HG03066 (cell line): ENCODE data around the gene MSMB.
"Not testable (repeated sequence)": the region's sequence is repeated elsewhere in the genome, so short reads cannot be mapped to it uniquely, and the experiment has no call there.

Source experiments
- ATAC-seq: cut with Tn5 transposase; IDR thresholded peaks from one replicate; pipeline ENCODE4 v1.9.1; 2021; ENCODE audit warnings: low read depth; ENCODE audit not compliant: unreplicated experiment

The MSMB gene, protein sequence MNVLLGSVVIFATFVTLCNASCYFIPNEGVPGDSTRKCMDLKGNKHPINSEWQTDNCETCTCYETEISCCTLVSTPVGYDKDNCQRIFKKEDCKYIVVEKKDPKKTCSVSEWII

GRCh38 chr10:46046261-46046660, at the start of gene MSMB:
MSMB (minus strand) TSS chr10:46046269; CDS start chr10:46046237, 32 bp downstream.
- no peak for ATAC-seq

- ATAC-seq: no peak
Measured at GRCh38 chr10:46094931-46095750, 49.1 kb upstream of the MSMB start.

DNA sequence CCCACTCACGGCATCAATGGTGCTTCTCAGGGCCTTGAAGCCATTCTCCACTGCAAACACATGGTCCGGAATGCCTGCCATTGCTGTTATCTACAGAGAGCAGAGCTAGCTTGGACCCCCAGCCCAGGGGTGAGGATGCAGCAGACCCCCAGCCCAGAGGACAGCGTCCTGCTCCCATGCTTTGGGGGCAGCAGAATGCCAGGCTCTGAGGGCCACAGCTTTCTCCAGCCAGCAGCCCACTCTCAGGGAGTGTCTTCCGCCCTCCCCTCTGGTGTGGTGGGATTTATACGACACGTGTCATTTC, 48.1 kb upstream of the MSMB start:
- ATAC-seq: no peak

DNA sequence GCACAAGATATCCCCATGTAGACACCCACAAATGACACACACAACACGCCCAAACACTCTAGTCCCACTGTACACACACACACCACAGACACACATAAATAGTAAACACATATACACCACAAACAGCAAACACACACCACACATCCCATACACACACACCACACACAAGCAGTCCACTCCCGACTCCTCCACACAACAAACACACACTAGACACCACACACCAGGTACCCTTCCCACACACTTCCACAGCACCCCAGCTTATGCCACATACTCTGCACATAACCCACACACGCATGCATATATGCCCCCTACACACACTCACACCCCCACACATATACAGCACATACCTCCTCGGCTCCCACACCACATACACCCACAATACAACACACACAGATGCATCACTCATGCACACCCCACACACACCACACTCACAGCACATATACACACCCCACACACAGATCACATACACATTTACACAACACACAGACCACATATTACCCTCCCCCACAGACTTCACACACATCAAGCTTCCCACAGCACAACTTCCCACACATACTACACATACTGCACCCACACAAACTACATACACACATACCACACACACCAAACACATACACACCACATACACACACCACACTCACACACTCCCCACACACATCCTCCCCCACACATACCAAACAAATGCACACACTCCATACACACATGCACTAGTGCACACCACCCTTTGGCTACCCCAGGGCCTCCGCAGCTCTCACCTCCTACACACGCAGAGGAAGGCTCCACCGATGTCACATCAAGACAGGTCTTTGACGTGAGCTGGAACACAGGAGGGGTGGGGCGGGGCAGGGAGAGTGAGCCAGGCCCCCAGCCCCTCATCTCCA, 47.5 kb upstream of the MSMB start:
- not testable (repeated sequence) for ATAC-seq

- ATAC-seq: no peak
Measured at GRCh38 chr10:46092524-46093081, 46.5 kb upstream of the MSMB start.

DNA sequence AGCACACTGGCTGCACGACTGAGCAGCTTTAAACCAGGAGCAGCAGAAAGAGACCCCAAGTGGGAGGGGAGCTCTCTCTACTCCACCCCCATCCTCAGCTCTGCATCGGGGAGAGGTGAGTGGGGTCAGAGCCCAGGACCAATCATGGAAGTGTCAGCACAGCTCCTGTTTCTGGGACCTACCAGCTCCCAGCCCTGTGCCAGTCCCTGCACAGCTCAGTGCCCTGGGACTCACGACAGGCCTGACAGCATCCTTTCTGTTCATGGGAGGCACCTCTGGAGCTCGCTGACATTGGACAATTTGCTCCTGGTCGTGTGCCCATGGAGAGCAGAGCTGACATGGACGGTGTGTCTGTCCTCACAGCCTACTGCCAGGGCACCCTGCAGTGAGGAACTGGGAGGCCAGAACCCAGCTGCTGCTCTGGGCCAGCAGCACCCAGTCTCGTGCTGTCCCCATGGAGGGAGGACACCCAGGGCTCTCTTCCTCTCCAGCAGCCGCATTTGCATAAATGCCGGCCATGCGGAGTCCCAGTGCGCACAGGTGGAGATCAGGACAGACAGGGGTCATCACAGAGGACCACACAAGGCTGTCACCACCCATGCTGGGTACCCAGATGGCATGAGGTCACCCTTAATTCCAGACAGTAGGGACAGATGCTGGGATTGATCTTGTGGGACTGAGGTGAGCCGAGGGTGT, 45.9 kb upstream of the MSMB start:
- no peak for ATAC-seq

DNA sequence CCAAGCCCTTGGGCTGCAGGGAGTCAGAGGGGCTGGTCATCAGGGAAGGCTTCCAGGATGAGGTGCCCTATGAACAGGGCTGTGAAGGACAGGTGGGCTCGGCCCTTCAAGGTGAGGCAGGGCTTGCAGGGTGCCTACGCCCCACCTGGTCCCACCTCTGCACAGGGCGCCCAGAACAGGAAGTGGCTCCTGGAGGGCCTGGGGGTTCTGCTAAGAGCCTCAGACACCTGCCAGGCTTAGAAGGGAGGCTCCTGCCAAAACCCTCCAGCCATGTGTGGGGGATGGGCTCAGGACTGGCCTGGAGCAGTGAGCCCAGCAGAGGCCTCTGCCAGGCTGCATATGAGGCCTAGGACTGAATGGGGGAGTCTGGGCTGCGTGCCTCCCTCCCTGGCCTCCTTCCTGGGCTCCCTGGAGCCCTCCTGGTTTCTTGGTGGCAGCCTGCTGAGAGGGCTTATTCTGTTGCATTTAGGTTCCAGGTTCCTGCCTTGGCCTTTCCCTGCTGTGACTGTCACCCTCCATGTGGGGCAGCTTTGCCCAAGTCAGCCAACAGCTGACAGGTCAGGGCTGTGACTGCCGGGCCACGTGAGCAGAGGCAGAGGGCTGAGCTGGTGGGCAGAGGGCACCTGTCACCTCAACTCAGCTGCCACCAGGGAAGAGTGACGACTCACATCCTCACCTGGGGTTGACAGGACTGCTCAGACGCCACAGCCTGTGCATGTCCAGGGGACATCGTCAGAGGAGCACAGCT, 45.2 kb upstream of the MSMB start:
- ATAC-seq: no peak

DNA sequence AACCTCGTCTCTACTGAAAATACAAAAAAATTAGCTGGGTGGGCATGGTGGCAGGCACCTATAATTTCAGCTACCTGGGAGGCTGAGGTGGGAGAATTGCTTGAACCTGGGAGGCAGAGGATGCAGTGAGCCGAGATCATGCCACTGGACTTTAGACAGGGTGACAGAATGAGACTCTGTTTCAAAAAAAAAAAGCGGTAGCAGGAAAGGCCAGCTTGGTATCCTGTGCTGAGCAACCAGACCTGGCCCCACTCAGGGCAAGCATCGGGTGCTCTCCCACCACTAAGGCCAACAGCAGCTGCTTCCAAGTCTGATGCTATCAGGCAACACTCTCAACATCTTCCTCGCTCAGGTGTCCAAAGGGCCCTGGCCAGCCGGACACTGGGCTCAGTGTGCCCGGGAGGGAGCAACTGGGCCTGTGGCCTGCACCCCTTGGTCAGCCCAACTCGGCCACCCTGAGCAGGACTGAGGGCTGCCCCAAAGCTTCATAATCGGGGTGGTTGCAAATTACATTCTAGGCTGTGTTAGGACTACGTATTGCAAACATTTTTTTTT, 44.3 kb upstream of the MSMB start:
- ATAC-seq: no peak

- not testable (repeated sequence) for ATAC-seq
Measured at GRCh38 chr10:46087381-46087780, 41.3 kb upstream of the MSMB start.

DNA sequence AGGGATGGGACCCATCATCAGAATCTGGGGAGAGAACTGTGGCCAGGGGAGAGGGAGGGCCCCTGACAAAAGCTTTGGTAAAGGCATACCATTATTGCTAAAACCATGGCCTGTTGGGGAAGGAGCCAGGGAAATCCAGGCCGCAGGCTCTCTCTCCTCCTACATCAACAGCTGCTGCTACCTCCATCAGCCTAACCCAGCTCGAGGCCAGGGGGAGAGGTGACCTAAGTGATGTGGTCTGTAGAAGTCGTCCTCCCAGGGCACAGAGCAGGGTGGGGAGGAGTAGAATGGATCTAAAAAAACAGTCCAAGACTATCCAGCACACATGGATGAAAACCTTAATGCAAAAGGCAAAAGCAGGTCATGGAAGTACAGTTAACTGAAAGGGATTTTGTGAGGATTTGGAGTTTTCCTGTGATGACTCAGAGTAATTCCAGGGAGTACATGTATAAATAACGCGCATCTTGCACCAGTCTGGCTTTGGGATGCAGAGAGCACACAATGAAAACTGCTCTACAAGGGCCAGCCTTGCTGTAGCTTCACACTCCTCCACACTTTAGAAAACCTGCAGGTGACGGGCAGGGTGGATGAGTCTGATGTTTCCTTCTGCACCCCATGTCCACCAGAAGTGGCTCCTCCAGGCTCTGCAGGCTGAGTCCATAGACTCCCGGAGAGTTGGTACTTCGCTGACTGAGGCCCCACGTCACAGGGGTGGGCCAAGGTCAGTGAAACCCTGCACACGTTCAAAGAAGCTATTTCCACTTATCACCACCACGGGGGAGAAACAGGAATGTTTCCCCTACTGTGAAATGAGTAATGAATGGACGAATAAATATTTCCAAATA, 38.5 kb upstream of the MSMB start:
- no peak for ATAC-seq

- no peak for ATAC-seq
Measured at GRCh38 chr10:46080886-46081285, 34.8 kb upstream of the MSMB start.

DNA sequence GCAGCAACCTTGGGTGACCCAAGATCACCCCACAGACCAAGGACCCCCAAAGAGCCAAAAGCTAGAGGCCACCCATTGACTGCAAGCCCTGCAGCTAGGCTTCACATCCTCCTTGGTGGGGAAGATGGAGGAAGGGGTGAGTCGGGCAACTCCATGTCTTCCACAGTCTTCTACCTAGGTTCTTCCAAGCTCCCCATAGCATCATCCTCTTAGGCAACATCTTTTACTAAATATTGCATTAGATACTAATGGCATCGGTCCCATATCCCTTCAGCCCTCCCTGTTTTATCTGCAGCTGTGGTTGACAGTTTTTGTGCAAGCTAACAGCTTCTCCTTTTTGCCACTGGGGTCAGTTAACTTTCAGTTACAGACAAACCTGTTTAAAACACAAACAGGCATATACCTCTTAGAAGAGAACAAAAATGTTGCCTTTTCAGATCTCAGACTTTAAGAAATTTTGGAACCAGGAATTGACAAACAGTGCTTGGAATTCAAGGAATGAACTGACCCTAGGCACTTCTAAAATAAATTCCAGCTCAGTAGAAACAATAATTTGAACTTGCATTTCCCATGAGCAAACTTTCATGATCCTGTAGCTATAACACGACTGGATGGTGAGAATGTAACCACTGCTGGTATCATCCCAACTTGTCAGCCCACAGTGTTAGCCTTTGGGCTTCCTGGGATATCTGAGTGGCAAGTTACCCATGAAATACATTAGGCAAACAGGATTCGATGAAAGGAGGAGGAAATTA, 33.9 kb upstream of the MSMB start:
- ATAC-seq: no peak

GRCh38 chr10:46077731-46078413, 31.8 kb upstream of the MSMB start:
- no peak for ATAC-seq

- ATAC-seq: no peak
Measured at GRCh38 chr10:46077141-46077554, 31.1 kb upstream of the MSMB start.

GRCh38 chr10:46075869-46076268, 29.8 kb upstream of the MSMB start:
- ATAC-seq: no peak

DNA sequence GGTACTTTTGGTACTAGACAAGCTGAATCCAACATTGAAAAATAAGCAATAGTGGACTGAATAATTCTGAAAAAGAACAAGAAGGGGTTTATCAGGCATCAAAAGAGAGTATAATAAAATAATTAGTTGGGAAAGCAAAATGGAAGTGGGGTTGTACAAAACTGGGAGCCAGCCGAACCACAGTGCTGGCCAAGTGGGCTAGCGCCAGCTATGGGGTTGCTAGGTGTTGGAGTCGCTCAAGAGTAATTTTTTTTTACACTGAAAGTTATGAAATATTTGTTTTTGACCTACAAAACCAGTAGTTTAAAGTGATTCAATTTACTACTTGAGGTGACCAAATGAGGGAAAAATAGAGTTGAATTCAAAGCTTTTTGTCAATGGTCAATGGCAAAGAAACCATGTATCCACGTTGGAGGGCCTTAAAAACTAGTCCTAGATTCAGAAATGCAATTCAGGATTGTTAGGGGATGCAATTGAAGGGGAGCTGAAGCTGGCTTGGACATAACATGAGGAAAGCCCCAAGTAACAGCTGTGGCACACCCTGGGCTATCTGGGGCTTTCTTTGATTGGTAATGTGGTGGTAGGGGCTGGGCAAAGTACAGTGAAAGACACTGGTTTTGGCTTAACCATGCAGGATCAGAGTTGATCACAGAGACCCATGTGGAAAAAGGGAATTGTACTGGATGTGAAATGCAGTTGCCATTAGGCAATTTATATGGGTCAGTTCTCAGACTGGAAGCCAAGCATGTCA, 28.3 kb upstream of the MSMB start:
- no peak for ATAC-seq

GRCh38 chr10:46073564-46073963, 27.5 kb upstream of the MSMB start:
- no peak for ATAC-seq
